HL-60/S4 treated with retinoic acid at 250 ng/mL for 4 days and 3 days (cell line): ENCODE measurements around the gene MRGPRF.

Experiments used
- in situ Hi-C: fragments of 300-500 bp; cut with MboI; formaldehyde crosslinking; loops from 2 replicates; pipeline ENCODE4 v1.7.0; 2022; ENCODE audit warnings: low sequenced_read_pairs

The MRGPRF gene

DNA sequence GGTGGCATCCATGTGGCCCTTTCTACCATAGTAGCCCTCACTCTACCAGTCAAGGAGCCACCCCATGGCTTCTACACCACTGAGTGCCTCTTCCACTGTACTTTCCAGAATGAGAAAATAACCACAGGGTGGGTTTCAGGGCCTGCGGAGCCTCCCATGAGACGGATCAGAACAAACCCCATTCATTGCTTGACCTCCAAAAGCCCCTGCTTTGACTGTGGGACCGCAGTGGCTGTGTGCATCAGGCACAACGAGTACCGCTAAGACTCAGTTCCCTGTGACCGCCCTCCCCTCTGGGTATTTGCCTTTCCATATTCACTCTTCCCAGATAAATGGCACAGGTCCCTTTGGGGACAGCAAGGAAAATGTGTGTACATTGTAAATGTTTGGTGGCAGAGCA lies 11.5 kb upstream of the MRGPRF start:
- in situ Hi-C loops: no loop called here

DNA sequence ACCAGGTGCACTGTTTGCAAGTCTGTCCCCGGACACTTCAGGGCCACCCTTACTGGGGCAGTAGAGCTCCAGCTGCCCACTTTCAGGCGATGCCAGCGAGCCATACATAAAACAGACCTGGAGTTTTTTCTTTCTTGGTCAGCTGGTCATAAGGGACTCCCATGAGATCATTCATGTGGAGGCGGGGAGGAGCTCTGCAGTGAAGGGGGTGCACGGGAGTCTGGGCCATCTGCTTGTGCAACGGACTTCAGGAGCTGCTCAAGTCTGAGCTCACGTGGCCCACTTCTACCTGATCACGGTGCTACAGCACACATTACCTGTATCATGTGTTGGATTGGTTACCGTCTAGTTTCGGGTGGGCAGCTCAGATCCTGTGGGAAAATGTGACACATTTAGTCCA lies 9.2 kb upstream of the MRGPRF start:
- in situ Hi-C loops: no loop called here

DNA sequence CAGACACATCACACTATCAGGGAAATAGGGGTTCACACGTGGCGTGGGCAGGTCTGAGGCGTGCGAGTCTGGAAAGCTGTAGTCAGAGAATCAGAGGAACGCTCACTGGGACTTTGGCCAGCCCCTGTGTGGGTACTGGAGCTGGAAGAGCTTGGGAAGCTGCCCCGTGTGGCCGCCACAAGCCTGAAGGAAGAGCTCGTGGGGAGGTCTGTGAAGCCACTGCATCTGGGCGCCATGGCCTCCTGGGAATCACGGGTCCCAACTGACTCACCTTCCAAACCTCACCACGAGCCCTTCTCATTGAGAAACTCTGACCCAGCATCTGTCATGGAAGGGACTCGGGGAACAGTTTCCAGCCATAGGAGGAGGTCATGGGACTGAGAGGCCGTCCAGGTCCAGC lies 5.9 kb upstream of the MRGPRF start:
- in situ Hi-C loops: no loop called here

DNA sequence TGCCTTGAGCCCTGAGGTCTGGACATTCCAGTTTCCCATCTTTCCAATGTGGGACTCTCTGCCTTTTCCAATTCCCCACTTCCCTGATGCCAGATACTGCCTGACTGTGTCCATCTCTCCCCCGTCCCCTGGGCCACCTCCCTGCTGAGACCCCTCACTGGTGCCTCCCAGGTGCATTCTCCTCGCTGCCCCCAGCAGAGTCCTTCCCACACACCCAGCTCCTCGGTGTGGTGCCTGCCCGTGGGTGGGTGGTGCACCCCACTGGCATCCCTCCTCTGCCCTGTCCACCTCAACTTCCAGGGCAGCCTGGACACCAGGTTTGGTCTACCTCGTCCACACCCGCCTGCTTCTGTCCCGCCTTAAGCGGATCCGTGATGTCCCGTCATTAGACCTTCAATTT lies 4.9 kb upstream of the MRGPRF start:
- in situ Hi-C loops: no loop called here

DNA sequence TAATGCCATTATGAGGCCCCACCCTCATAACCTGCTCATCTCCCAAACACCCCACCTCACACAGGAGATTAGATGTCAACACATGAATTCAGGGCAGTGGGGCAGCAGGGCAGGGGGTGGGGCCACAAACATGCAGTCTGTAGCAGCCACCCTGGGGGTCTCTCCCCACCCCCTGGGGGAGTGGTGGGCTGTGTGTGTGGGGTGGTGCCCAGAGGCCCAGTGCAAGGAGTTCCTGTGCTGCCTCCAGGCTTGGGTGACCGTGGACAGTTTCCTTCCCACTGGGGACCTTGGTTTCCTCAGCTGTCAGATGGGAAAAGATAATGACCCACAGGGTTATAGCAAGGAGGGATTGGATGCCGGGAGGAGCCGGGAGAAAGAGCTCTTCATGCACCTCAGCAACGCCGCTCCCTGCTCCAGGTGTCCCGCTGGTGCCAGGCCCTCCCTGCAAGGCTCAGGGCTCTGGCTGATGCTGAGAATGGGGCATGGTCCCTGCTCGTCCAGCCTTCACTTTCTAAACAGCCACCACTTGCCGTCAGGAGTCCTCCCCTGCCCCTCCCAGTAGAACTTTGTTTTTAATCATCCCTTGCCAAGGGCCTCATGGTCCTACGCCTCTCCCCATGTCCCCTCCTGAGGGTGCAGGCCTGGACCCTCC lies 2.0 kb upstream of the MRGPRF start:
- in situ Hi-C loops: no loop called here

DNA sequence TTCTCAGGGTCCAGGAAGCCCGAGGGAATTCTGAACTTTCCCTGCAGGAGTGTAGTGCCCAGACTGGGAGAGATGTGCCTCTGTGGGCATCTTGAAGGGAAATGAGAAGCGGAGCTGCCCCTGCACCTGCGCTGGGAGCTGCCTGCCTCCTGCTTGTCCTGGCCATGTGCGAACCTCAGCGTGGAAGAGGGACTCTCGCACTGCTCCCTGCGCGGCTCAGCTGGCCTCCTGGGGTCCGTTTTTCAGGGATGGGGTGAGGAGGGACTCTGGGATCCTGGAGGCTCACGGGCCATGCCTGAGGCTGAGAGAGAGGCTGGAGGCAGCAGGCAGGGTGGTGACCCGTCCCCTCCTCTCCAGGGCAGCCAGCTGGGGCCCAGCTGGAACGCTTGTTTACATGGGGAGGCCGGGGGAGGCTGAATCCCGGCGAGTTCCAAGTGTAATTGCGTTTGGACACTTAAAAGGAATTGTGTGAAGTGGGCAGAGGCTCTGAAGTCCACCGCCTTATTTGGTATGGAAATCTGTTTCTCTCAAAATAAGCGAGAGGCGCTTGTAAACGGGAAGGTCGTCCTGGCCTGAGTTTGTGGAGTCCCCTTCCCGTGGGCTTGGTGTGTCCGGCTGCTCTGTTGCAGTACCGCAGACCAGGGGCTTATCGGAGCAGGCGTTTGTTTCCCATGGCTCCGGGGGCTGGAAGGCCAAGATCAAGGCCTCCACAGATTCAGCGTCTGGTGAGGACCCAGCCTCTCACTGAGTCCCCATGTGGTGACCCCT lies 1.2 kb upstream of the MRGPRF start:
- in situ Hi-C loops: no loop called here

DNA sequence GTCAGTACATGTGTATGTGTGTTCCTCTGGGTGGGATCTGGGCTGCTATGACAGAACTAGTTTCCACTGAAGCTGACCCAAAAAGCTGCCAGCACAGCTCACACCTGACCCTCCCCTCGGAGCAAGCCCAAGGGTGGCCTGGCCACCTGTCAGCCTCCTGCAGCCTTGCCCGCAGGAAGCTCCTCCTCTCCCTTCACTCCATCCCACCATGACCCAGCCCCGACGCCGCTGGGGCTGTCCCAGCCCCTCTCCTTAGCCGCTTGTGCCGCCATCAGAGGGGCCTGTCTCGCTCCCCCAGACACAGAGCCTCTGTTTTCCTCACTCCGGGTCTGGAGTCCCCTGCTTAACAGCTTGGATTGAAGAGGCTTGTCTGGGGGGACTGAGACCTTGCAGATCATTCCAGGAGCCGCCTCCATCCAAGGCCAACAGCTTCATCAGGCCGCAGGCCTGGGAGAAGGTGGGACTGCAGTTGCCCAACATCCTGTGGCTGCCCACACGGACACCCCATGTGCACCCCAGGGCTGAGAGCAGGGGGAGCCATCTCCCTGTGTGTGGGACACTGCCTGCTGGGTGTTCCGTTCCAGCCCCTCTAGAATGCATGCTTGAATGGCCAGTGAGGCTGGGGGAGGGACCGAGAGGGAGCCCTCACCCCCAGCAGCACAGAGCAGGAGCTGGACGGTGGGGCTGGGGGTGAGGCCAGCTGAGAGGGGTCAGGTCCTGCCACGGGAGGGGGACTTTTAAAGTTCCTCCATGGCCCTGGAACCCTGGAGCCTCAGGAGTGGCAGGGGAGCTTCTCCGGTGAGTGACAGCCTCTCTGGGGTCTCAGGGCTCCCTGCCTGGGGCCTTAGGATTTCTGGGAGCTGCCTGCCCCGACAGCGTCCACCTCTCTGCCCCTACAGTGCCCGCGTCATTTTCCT lies 696 bp downstream of the MRGPRF start:
- in situ Hi-C loops: no loop called here

DNA sequence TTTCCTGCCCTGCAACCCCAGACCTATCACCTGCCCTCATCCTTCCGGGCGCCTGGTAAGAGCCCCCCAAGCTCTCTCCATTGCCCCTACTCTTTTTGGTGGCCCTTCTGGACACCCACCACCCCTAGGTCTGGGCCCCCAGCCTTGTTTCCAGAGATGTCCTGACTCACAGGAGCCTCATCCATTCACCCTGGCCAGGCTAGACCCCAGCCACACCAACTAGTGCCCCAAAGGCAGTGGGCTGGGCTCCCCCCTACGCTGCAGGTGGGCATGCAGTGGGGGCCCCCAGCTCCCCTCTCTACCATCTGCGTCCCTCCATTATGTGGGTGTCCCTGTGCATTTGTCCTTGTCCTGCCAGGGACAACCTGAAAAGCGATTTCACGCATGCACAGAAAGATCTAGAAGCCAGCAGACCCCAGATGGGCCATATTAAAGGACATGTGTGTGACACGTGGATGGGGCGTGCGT lies 1.4 kb downstream of the MRGPRF start:
- in situ Hi-C loops: no loop called here

DNA sequence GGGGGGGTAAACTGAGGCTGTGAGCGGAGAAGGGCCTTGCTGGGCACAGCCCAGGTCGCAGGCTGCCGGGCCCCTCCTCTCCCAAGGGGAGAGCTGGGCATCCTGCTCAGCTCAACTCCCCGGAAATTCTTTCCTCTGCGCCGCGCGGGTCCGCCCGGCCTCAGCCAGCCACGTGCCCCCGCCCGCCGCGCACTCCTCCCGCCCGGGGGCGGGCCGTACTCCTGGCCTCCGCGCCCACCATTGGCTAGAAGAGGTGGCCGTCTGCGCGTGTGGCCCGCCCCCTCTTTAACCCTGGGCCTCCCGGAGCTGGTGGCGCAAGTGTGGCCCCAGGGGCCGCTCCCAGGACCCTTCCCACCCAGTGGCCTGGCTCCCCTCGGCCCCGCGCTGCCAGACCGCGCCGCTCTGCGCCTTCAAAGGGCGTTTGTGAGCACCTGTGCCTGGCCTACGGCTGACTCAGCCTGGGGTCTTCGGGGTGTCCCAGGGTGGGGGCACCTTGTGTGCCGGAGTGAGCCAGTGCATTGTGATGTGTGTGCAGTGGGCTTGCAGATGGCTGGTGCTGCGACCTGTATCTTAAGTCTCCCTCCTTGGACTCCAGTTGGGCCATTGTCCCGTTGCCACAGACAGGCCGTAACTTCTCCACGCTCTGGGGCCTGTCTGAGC lies 2.0 kb downstream of the MRGPRF start:
- in situ Hi-C loops: no loop called here

DNA sequence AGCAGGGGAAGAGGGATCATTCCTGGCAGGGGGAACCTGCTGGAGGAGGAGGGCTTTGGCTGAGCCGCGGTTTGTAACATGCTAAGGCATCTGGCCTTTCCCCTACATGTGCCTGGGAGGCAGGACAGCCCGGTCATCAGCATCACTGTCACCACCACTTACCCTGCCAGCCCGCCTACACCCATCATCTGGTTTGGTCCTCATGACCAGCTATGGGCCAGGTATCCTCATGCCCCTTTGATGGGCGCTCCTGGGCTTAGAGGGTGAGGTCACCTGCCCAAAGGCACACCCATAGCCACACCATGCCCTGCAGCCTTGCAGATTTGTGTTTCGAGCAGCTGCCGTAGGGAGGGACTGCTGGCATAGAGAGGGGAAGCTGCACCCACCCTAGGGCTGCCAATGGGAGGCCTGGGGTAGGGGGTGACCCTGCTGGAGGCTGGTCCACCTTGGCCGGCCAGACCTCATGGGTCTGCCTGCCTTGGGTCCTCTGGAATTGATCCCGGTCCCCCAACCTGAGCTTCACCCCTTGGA lies 2.6 kb downstream of the MRGPRF start:
- in situ Hi-C loops: no loop called here

DNA sequence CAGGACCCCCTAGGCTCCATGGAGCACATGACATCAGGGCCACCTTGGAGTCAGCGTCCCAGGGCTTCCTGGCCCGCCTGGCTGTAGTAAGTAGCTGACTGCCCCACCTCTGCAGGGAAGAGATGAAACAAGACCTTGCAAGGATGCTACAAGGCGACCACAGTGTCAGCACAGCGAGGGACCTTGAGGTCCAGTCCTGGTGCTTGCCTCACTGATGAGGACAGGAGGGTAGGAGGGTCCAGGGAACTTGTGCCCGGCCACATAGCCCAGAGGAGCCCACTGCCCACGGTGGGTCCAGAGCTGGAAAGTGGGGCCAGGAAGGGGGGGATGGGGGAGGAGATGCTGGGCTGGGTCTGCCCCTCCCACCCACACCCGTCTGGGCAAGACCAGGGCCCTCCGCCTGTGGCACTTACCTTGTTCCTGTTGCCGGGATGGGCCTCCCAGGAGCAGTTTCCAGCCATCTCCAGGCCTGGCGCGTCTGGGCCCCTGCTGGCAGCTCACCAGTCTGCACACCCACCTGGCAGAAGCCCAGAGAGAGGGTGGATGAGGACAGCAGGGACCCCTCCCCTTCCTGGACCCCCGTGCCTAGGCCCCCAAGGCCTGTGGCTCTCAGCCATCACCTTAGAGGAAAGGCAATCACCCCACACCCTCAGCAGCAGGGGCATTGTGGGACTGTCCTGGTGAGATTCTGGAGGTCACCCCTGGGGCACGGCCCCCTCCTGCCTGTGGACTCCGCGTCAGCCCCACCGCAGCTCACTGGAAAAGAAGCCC lies 3.4 kb downstream of the MRGPRF start:
- in situ Hi-C loops: no loop called here

DNA sequence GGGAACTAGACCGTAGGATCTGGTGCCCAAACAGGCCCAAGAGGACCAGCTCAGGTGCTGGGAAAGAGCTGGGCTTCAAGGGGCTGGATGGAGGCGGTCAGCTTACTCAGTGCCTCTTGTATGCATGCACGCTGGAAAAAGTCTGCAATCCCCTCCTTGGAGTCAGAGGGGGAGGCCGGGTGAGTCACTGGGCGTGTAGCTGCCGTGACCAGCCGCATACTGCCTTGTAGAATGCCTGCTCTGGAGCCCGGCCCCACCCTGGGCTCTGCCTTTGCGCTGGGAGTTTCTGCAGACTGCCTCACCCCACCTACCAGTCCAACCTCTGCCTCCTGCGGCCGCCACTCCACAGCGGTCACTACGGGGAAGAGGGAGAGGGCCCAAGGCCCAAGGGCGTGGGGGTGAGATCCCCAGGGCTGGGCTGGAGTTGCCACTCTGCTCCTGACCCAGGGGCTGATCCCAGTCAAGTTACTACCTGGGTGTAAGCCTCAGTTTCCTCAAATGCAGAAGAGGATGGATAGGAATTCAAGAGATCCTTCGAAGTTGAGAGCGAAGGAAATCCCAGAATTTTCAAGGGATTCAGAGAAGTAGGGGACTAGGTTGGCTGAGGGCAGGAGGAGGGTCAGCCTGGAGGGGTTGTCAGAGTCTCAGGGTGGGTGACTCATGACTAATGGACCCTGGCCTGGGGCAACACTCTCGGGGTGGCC lies 4.2 kb downstream of the MRGPRF start:
- in situ Hi-C loops: no loop called here

DNA sequence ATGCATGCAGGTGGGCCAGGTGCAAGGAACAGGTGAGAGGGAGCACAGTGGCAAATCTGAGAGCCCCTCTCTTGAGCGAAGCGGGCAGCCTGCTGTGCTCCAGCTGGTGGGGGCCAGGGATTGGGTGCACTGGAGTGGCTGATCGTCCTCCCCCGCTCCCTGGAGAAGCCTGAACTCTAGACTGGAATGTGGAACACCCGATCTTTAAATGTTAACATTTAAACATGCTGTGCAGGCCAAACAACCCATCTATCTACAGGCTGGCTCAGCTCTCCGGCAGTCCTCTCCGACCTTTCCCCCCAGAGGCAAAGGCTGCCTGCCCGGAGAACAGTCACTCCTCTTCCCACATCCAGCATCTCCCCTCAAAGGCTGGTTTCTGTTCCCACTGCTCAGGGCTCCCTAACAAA lies 5.1 kb downstream of the MRGPRF start:
- in situ Hi-C loops: no loop called here

DNA sequence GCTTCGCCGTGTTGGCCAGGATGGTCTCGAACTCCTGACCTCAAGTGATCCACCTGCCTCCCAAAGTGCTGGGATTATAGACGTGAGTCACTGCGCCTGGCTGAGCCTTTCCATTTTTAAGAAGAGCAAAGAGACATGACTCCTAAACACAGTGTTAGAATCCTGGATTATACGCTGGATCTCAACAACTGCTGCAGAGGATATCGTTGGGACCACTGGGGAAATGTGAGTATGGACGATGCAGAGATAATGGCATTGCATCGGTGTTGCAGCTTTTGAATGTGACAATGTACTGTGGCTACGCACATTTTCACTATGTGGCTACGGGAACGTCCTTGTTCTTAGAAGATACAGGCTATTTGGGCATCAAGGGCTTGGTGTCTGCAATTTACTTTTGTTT lies 6.2 kb downstream of the MRGPRF start:
- in situ Hi-C loops: no loop called here

DNA sequence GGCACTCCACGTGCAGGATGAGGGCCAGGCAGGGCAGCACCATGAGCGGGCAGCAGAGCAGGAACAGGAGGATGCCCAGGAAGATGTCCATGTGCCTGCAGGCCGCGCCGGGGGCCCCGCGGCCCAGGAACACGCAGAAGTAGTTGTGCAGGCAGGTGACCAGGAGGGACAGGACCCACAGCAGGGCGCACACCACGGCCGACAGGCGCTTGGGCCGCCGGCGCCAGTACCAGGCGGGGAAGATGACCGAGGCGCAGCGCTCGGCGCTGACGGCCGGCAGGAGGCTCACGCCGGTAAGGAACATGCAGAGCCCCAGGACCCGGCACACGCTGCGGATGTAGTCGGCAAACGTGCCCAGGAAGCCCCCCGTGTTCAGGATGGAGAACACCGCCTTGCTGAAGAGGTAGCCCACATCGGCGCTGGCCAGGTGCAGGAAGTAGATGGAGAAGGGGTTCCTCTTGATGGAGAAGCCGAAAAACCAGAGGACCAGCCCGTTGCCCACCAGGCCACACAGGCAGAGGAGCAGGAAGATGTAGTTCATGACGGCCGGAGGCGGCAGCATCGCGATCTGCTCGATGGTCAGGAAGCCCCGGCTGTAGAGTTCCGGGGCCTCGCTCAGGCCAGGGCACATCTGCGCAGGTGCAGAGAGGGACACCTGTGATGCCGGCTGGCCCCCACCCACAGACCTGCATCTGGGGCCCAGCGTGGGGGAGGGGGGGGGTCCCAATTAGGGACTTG lies 7.2 kb downstream of the MRGPRF start:
- in situ Hi-C loops: no loop called here

DNA sequence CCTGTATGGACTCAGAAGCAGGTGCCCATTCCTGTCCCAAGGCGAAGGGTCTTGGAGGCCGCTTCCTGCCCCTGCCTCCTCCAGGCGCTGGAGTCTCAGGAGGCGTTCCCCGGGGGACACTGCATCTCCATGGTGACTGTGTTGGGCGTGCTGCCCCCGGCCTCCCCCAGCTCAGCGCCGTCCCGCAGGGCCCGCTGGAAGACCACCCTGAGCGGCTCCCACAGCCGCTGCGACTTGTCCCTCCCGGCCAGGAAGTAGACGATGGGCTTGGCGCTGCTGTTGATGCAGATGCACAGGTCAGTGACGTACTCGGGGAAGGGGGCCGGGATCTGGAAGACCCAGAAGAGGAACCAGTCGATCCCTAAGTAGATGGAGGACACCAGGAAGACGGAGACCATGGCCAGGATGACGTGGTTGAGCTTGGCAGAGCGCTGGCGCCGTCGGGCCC lies 7.8 kb downstream of the MRGPRF start:
- in situ Hi-C loops: no loop called here

DNA sequence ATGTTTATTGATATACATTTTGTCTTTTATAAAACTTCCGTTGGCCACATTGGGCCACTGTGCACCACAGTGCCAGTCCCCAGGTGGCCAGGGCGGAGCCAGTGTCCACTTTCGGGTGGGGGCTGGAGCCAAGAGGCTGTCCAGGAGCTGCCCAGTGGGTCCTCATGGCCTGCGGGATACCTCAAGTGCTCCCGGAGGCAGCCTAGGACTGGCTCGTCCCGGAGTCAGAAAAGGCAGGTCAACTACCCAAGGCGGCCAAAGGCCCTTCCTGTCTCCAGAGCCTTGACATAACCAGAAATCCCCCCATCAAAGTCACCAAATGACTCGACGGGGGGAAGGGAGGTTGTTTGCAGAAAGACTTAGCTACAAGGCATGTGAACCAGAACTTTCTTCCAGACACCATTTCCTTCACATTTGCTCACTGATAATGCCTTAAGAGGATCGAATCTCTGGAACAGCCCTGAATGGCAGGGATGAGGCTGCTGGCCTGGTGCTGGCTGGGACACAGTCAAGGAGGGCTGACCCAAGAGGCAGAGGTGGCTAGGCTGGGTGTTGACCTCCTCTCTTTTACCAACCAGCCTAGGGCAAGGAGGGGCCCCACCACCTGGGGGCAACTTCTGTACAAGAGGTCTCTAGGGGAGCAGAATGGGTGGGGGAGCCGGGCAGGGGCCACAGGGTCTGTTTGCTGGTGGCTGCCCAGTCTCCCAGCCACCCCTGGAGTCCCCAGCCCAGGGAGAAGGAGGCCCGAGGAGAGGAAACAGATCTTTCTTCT lies 8.4 kb downstream of the MRGPRF start:
- in situ Hi-C loops: no loop called here

DNA sequence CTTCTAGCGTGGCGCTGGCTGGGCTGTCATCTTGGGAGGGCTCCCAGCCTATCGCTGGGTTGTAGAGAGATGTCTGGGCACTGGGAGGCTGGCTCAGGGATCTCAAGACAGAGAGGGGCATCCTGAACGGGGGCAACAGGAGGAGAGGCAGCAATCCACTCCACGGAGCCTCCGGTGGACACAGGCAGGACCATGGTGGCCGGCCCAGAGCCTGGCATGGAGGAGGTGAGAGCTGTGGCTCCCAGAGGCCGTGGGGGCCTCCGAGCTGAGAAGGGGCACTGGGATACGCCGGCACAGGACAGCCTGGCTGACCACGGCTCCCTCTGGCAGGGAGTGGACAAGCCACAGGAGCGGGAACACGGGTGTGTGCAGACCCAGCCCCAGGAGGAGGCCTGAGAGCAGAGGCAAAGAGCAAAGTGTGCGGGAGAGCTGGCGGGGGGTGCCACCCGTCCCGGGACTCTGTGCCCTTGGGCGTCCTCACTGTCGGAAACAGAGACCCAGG lies 9.1 kb downstream of the MRGPRF start:
- in situ Hi-C loops: no loop called here
